Gastroesophageal sphincter (tissue), 4 donors: ENCODE data around the gene ZNF568. TPM values are rescaled to one million over a fixed set of nuclear protein-coding genes. Genes with fewer than 3 reads are reported as not detected.

ENCODE experiments used
- ATAC-seq: fragments of 150-250 bp; one replicate; pipeline ENCODE4 v1.9.1; 2016; ENCODE audit warnings: mild to moderate bottlenecking, moderate library complexity
- H3K27ac ChIP-seq, 4 donors: fragments of 200-600 bp; sonication (generic) in 3 of 4; 1 replicate in 3 of 4; 2 replicates in 1 of 4; pipeline ENCODE4 v1.5.1; 2016 to 2019
- H3K27me3 ChIP-seq: fragments of 200-600 bp; sonication (generic); one replicate; pipeline ENCODE4 v1.5.1; 2019
- H3K36me3 ChIP-seq, 2 donors: fragments of 200-600 bp; sonication (generic); one replicate each; pipeline ENCODE4 v1.5.1; 2019; ENCODE audit warnings: control low read depth in 1 of 2
- H3K4me1 ChIP-seq, 3 donors: fragments of 200-600 bp; sonication (generic); 1 replicate in 2 of 3; 2 replicates in 1 of 3; pipeline ENCODE4 v1.5.1; 2016 to 2019; ENCODE audit warnings: control low read depth in 2 of 3
- H3K4me3 ChIP-seq, 2 donors: fragments of 200-600 bp; sonication (generic); one replicate each; pipeline ENCODE4 v1.5.1; 2019; ENCODE audit warnings: mild to moderate bottlenecking in 1 of 2, moderate library complexity in 1 of 2
- H3K9me3 ChIP-seq, 3 donors: fragments of 200-600 bp; sonication (generic); one replicate each; pipeline ENCODE4 v1.5.1; 2017 to 2019; ENCODE audit warnings: control low read depth in 2 of 3
- CTCF ChIP-seq, 4 experiments: fragments of 200-600 bp in 2 of 4; fragments of 450-650 bp in 2 of 4; sonication (generic) in 1 of 4; IDR thresholded peaks; one replicate each; pipeline ENCODE4 v1.5.1; 2017 to 2019; ENCODE audit warnings: antibody characterized with exemption in 4 of 4, mild to moderate bottlenecking in 2 of 4, moderate library complexity in 2 of 4
- EP300 ChIP-seq: sonication (generic); formaldehyde crosslinking; IDR thresholded peaks from one replicate; pipeline ENCODE4 v1.6.1; 2017; ENCODE audit warnings: antibody characterized with exemption, mild to moderate bottlenecking
- POLR2A ChIP-seq, 2 donors: fragments of 450-650 bp; IDR thresholded peaks; one replicate each; pipeline ENCODE4 v1.6.1; 2017; ENCODE audit warnings: antibody characterized with exemption in 2 of 2, mild to moderate bottlenecking in 2 of 2, moderate library complexity in 1 of 2
- POLR2AphosphoS5 ChIP-seq: sonication (generic); formaldehyde crosslinking; IDR thresholded peaks from one replicate; pipeline ENCODE4 v1.6.1; 2017; ENCODE audit warnings: antibody characterized with exemption
- WGBS, 2 donors: methylation state at CpG; one replicate each; pipeline ENCODE4 v1.1.5; 2018; ENCODE audit warnings: low coverage in 1 of 2; 5-methylcytosine and 5-hydroxymethylcytosine counted together
- total RNA-seq, 4 donors: library from RNA; depleted of rRNA; stranded (reverse); fragments of >200 nt; gene quantifications; one replicate each; pipeline ENCODE4 v1.1.0, GENCODE V29; 2016

ZNF568 gene
- total RNA-seq, 4 donors from 2014 or later, result 10.6 to 20.7 (median 15.4) TPM

GRCh38 chr19:36997152-36997842 lies 81.2 kb downstream of the ZNF568 start:
- Histone ChIP-seq H3K4me1 (no peaks in the 10 kb centered on the region), H3K9me3 (peaks cover 0 to 71% (median 0%) of the 10 kb centered on the region in 3 donors), H3K4me3 (no peak overlapping the region), H3K27ac (no peak overlapping the region), H3K27me3 (no peaks in the 10 kb centered on the region), H3K36me3 (peaks cover 12 to 63% of the 10 kb centered on the region in 2 donors)
- WGBS, 2 donors, result 85 to 94% methylated on average over 5 to 7 of the region's 8 CpGs
- TF ChIP-seq CTCF (IDR thresholded peaks at IDR 0.05) (no peak), POLR2AphosphoS5 (no peak), EP300 (no peak), POLR2A (IDR thresholded peaks at IDR 0.05) (no peak)
- ATAC-seq, result no peak

- 81 to 95% methylated on average over 2 to 4 of the region's 7 CpGs for WGBS, 2 donors
- peaks cover 12 to 57% of the 10 kb centered on the region in 2 donors for H3K36me3 ChIP-seq
- no peak overlapping the region for H3K4me3 ChIP-seq
- H3K9me3 ChIP-seq, result peaks cover 0 to 65% (median 0%) of the 10 kb centered on the region in 3 donors
- TF ChIP-seq EP300 (no peak), POLR2AphosphoS5 (no peak), CTCF (IDR thresholded peaks at IDR 0.05) (no peak), POLR2A (IDR thresholded peaks at IDR 0.05) (no peak)
- H3K27ac ChIP-seq, result no peak overlapping the region
- H3K4me1 ChIP-seq, result no peaks in the 10 kb centered on the region
- ATAC-seq, result no peak
- H3K27me3 ChIP-seq, result no peaks in the 10 kb centered on the region
These were observed 81.7 kb downstream of the ZNF568 start for GRCh38 chr19:36997843-36998235.

- no peaks in the 10 kb centered on the region for H3K4me1 ChIP-seq
- 96% methylated on average over 2 of the region's 2 CpGs for WGBS, 2 donors
- no peak overlapping the region for H3K4me3 ChIP-seq
- H3K9me3 ChIP-seq, result peaks cover 0 to 56% (median 0%) of the 10 kb centered on the region in 3 donors
- H3K36me3 ChIP-seq, result peaks cover 10 to 44% of the 10 kb centered on the region in 2 donors
- no peak for ATAC-seq
- H3K27me3 ChIP-seq, result no peaks in the 10 kb centered on the region
- no peak overlapping the region for H3K27ac ChIP-seq
- TF ChIP-seq CTCF (IDR thresholded peaks at IDR 0.05) (no peak), POLR2A (IDR thresholded peaks at IDR 0.05) (no peak), EP300 (no peak), POLR2AphosphoS5 (no peak)
These were observed 83.2 kb downstream of the ZNF568 start for GRCh38 chr19:36999313-36999712.

- peak overlapping the region in 3 of 4 donors; percentile 41 to 65 (median 51) for H3K27ac ChIP-seq
- TF ChIP-seq EP300 (no peak), POLR2AphosphoS5 (no peak), CTCF (IDR thresholded peaks at IDR 0.05) (no peak), POLR2A (IDR thresholded peaks at IDR 0.05) (no peak)
- H3K4me1 ChIP-seq, result no peaks in the 10 kb centered on the region
- peak; percentile 55 for ATAC-seq
- WGBS, 2 donors, result 45 to 60% methylated on average over 4 to 10 of the region's 48 CpGs
- H3K27me3 ChIP-seq, result no peaks in the 10 kb centered on the region
- peaks cover 0 to 28% of the 10 kb centered on the region in 2 donors for H3K36me3 ChIP-seq
- peak overlapping the region; percentile 37 to 55 for H3K4me3 ChIP-seq
- H3K9me3 ChIP-seq, result peaks cover 0 to 68% (median 0%) of the 10 kb centered on the region in 3 donors
These were observed 91.6 kb downstream of the ZNF568 start for GRCh38 chr19:37007587-37008220.

- no peak overlapping the region for H3K4me3 ChIP-seq
- WGBS, 2 donors, result no CpG with 5 or more reads among the region's 28 CpGs
- H3K4me1 ChIP-seq, result no peaks in the 10 kb centered on the region
- TF ChIP-seq POLR2A (IDR thresholded peaks at IDR 0.05) (no peak), EP300 (no peak), POLR2AphosphoS5 (no peak), CTCF (IDR thresholded peaks at IDR 0.05) (no peak)
- no peak for ATAC-seq
- no peaks in the 10 kb centered on the region for H3K27me3 ChIP-seq
- peaks cover 0 to 81% (median 0%) of the 10 kb centered on the region in 3 donors for H3K9me3 ChIP-seq
- H3K27ac ChIP-seq, result no peak overlapping the region
- H3K36me3 ChIP-seq, result peaks cover 0 to 49% of the 10 kb centered on the region in 2 donors
These were observed 93.7 kb downstream of the ZNF568 start for GRCh38 chr19:37009871-37010270.
